NB4 (cell line): ENCODE measurements around the gene PCSK5.
"Not testable (repeated sequence)": the region's sequence is repeated elsewhere in the genome, so short reads cannot be mapped to it uniquely, and the experiment has no call there.

Source experiments
- DNase-seq: peaks from one replicate; pipeline ENCODE4 v3.0.0; 2010; ENCODE audit warnings: low read depth
- H3K4me3 ChIP-seq: one replicate; pipeline ENCODE4 v1.5.1; 2011; ENCODE audit warnings: mild to moderate bottlenecking, low read depth, low read length, moderate library complexity
- MYC ChIP-seq: IDR thresholded peaks from 2 replicates; pipeline ENCODE4 v1.6.1; 2011; ENCODE audit warnings: low read depth, low read length
- POLR2A ChIP-seq: IDR thresholded peaks from 2 replicates; pipeline ENCODE4 v1.6.1; 2011; ENCODE audit warnings: mild to moderate bottlenecking; ENCODE audit not compliant: insufficient read length; ENCODE audit errors: extremely low read depth
- TF ChIP-seq, protein P1 (sequence below): IDR thresholded peaks from one replicate; pipeline ENCODE4 v1.5.1; 2012; ENCODE audit warnings: low read depth, low read length
- TF ChIP-seq, protein P2 (sequence below): IDR thresholded peaks from 2 replicates; pipeline ENCODE4 v1.6.1; 2011; ENCODE audit warnings: low read depth, low read length

The PCSK5 gene

GRCh38 chr9:76297721-76298239 is 407.3 kb downstream of the PCSK5 start:
- H3K4me3 ChIP-seq, result no peak overlapping the region
- TF ChIP-seq POLR2A, result no peak
- TF ChIP-seq, protein P1, sequence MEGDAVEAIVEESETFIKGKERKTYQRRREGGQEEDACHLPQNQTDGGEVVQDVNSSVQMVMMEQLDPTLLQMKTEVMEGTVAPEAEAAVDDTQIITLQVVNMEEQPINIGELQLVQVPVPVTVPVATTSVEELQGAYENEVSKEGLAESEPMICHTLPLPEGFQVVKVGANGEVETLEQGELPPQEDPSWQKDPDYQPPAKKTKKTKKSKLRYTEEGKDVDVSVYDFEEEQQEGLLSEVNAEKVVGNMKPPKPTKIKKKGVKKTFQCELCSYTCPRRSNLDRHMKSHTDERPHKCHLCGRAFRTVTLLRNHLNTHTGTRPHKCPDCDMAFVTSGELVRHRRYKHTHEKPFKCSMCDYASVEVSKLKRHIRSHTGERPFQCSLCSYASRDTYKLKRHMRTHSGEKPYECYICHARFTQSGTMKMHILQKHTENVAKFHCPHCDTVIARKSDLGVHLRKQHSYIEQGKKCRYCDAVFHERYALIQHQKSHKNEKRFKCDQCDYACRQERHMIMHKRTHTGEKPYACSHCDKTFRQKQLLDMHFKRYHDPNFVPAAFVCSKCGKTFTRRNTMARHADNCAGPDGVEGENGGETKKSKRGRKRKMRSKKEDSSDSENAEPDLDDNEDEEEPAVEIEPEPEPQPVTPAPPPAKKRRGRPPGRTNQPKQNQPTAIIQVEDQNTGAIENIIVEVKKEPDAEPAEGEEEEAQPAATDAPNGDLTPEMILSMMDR, result no peak
- TF ChIP-seq, protein P2, sequence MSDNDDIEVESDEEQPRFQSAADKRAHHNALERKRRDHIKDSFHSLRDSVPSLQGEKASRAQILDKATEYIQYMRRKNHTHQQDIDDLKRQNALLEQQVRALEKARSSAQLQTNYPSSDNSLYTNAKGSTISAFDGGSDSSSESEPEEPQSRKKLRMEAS, result no peak
- no peak for TF ChIP-seq MYC
- peak; percentile 45 for DNase-seq

- TF ChIP-seq, protein P2, result no peak
- TF ChIP-seq POLR2A (no peak), MYC (no peak)
- TF ChIP-seq, protein P1, result no peak
- no peak for DNase-seq
- H3K4me3 ChIP-seq, result no peak overlapping the region
Observed at GRCh38 chr9:76298521-76299144, 408.2 kb downstream of the PCSK5 start.

GRCh38 chr9:76302543-76302942 is 412.1 kb downstream of the PCSK5 start:
- TF ChIP-seq, protein P1, result no peak
- TF ChIP-seq, protein P2, result no peak
- TF ChIP-seq POLR2A, result no peak
- H3K4me3 ChIP-seq, result no peak overlapping the region
- no peak for DNase-seq

DNA sequence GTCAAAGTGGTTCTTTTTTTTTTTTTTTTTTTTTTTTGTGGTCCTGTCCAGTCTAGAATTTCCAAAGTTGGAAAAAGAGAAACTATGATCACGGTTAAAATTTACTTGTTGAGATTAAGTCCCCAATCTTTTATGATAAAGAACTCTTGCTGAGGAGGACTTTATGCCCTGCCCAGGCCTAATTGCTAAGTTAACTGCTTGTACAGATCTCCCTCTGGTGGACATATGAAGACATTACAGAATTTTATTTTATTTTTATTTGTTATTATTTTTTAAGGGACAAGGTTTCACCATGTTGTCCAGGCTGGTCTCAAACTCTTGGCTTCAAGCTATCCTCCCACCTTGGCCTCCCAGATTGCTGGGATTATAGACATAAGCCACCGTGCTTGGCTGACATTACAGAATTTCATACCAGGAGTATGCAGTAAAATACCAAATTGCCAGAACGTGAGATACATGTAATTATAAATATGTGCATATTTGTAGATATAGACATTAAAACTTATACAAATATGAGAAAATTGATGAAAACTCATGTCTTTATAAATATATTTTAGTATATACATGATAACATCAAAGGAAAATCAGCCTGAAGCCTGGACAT is 412.6 kb downstream of the PCSK5 start:
- no peak for TF ChIP-seq MYC
- TF ChIP-seq, protein P1, result peak; percentile 12
- H3K4me3 ChIP-seq, result no peak overlapping the region

GRCh38 chr9:76307047-76307446 is 416.6 kb downstream of the PCSK5 start:
- DNase-seq, H3K4me3 ChIP-seq: not testable (repeated sequence)

More for the DNA sequence above, 412.6 kb downstream of the PCSK5 start:
- DNase-seq, result peak; percentile 46

- no peak for DNase-seq
- TF ChIP-seq POLR2A (no peak), MYC (no peak)
- TF ChIP-seq, protein P1, result no peak
- TF ChIP-seq, protein P2, result no peak
- H3K4me3 ChIP-seq, result no peak overlapping the region
Observed at GRCh38 chr9:76310577-76310976, 420.1 kb downstream of the PCSK5 start.
